AG04450 (cell line): Measurements from ENCODE around the gene SMARCA2. TPM values are rescaled to one million over a fixed set of nuclear protein-coding genes. Genes with fewer than 3 reads are reported as not detected.

ENCODE experiments used
- CTCF ChIA-PET: fragments of 300-600, 350-600 bp; formaldehyde crosslinking; extraction: SDS; loops from one replicate; lab custom pipeline; 2022; ENCODE audit warnings: antibody characterized with exemption, inconsistent platforms; lab: Charles Lee
- POLR2A ChIA-PET: fragments of 350-600 bp; formaldehyde crosslinking; extraction: SDS; loops from one replicate; lab custom pipeline; 2021; ENCODE audit warnings: antibody characterized with exemption, inconsistent platforms; lab: Yijun Ruan, JAX
- DNase-seq: peaks from one replicate; pipeline ENCODE4 v3.0.0-alpha.2; 2011; ENCODE audit warnings: low read depth, low spot score
- H3K27ac ChIP-seq: one replicate; pipeline ENCODE4 v1.5.1; 2012; ENCODE audit warnings: low read depth, low read length, control low read depth
- H3K27me3 ChIP-seq: one replicate; pipeline ENCODE4 v1.6.0; 2012; ENCODE audit warnings: low read length; ENCODE audit not compliant: control insufficient read depth, insufficient read depth
- H3K4me3 ChIP-seq: 2 replicates; pipeline ENCODE4 v1.5.1; 2011; ENCODE audit warnings: mild to moderate bottlenecking, low read depth, low read length, control low read depth
- H3K9me3 ChIP-seq: 2 replicates; pipeline ENCODE4 v1.5.1; 2012; ENCODE audit warnings: low read length; ENCODE audit not compliant: control insufficient read depth, insufficient read depth
- CTCF ChIP-seq: IDR thresholded peaks from 2 replicates; pipeline ENCODE4 v1.5.1; 2011; ENCODE audit warnings: low read depth, low read length, control low read depth, inconsistent platforms
- polyA plus RNA-seq: library from polyadenylated mRNA; depleted of rRNA; stranded (reverse); fragments of >200 nt; gene quantifications from 2 replicates; pipeline ENCODE4 v1.2.3, GENCODE V29; 2011

Gene SMARCA2
- polyA plus RNA-seq, 1 experiment = 51.2 TPM

- H3K4me3 ChIP-seq = no peak overlapping the region
- ChIA-PET CTCF (no interaction called here), POLR2A (no interaction called here)
- no peak for TF ChIP-seq CTCF
- peaks cover 3% of the 10 kb centered on the region for H3K27me3 ChIP-seq
- no peak for DNase-seq
- H3K9me3 ChIP-seq = no peaks in the 10 kb centered on the region
- no peak overlapping the region for H3K27ac ChIP-seq
Measured at GRCh38 chr9:1996156-1996555, 19.0 kb upstream of the SMARCA2 start.

- no peak for DNase-seq
- ChIA-PET POLR2A (interaction anchor here (1.1 kb wide), 1 partner anchor 17 kb away, joined by 3 read pairs; the partner anchor contains the start of gene SMARCA2), CTCF (no interaction called here)
- H3K27me3 ChIP-seq = no peaks in the 10 kb centered on the region
- no peak for TF ChIP-seq CTCF
- H3K4me3 ChIP-seq = no peak overlapping the region
- no peaks in the 10 kb centered on the region for H3K9me3 ChIP-seq
- no peak overlapping the region for H3K27ac ChIP-seq
Measured at GRCh38 chr9:1997646-1998045, 17.5 kb upstream of the SMARCA2 start.

- Histone ChIP-seq H3K27me3 (no peaks in the 10 kb centered on the region), H3K27ac (no peak overlapping the region), H3K9me3 (no peaks in the 10 kb centered on the region), H3K4me3 (no peak overlapping the region)
- no peak for TF ChIP-seq CTCF
- no peak for DNase-seq
- ChIA-PET CTCF (no interaction called here), POLR2A (interaction anchor here (1.1 kb wide), 1 partner anchor 17 kb away, joined by 3 read pairs; the partner anchor contains the start of gene SMARCA2)
Measured at GRCh38 chr9:1998111-1998510, 17.0 kb upstream of the SMARCA2 start.

- Histone ChIP-seq H3K27ac (no peak overlapping the region), H3K4me3 (no peak overlapping the region), H3K27me3 (peaks cover 2% of the 10 kb centered on the region), H3K9me3 (no peaks in the 10 kb centered on the region)
- POLR2A ChIA-PET = no interaction called here
- no peak for DNase-seq
- TF ChIP-seq CTCF = no peak
- CTCF ChIA-PET = no interaction called here
Measured at GRCh38 chr9:2000314-2000713, 14.8 kb upstream of the SMARCA2 start.

GRCh38 chr9:2008372-2008771 is 6.8 kb upstream of the SMARCA2 start:
- CTCF ChIA-PET = no interaction called here
- no peak for TF ChIP-seq CTCF
- H3K27me3 ChIP-seq = peaks cover 2% of the 10 kb centered on the region
- no peak for DNase-seq
- H3K9me3 ChIP-seq = no peaks in the 10 kb centered on the region
- H3K27ac ChIP-seq = no peak overlapping the region
- H3K4me3 ChIP-seq = no peak overlapping the region
- POLR2A ChIA-PET = no interaction called here
